H9 (cell line): ENCODE results near the gene MOCS1. TPM values are rescaled to one million over a fixed set of nuclear protein-coding genes. Genes with fewer than 3 reads are reported as not detected.

Experiments
- DNase-seq: peaks from one replicate; pipeline ENCODE4 v3.0.0-alpha.2; 2017
- H2AFZ ChIP-seq: one replicate; pipeline ENCODE4 v1.6.1; 2013; ENCODE audit warnings: mild to moderate bottlenecking, low read length, control low read depth, moderate library complexity
- H2AK5ac ChIP-seq: 2 replicates; pipeline ENCODE4 v1.6.1; 2013; ENCODE audit warnings: low read length, control low read depth, mixed read lengths; ENCODE audit not compliant: insufficient read length
- H2BK120ac ChIP-seq: one replicate; pipeline ENCODE4 v1.6.1; 2013; ENCODE audit warnings: low read depth, mild to moderate bottlenecking, low read length, control low read depth, inconsistent platforms; ENCODE audit not compliant: poor library complexity, severe bottlenecking
- H2BK12ac ChIP-seq: 2 replicates; pipeline ENCODE4 v1.6.1; 2013; ENCODE audit warnings: low read length, control low read depth, mixed read lengths, low read depth; ENCODE audit not compliant: insufficient read length
- H2BK15ac ChIP-seq: 2 replicates; pipeline ENCODE4 v1.6.1; 2013; ENCODE audit warnings: low read depth, low read length, control low read depth
- H2BK20ac ChIP-seq: one replicate; pipeline ENCODE4 v1.6.1; 2013; ENCODE audit warnings: low read depth, mild to moderate bottlenecking, low read length, control low read depth, inconsistent platforms; ENCODE audit not compliant: poor library complexity, severe bottlenecking
- H2BK5ac ChIP-seq: 2 replicates; pipeline ENCODE4 v1.6.1; 2013; ENCODE audit warnings: low read length, control low read depth, mixed read lengths; ENCODE audit not compliant: insufficient read length
- H3K14ac ChIP-seq: 2 replicates; pipeline ENCODE4 v1.6.1; 2013; ENCODE audit warnings: low read length, control low read depth; ENCODE audit not compliant: insufficient read depth
- H3K18ac ChIP-seq: 2 replicates; pipeline ENCODE4 v1.6.1; 2013; ENCODE audit warnings: low read depth, mild to moderate bottlenecking, mixed read lengths, low read length, control low read depth; ENCODE audit not compliant: insufficient read length
- H3K23ac ChIP-seq: 2 replicates; pipeline ENCODE4 v1.6.1; 2013; ENCODE audit warnings: low read length, control low read depth, mixed read lengths, low read depth; ENCODE audit not compliant: insufficient read length
- H3K23me2 ChIP-seq: 2 replicates; pipeline ENCODE4 v1.6.1; 2013; ENCODE audit warnings: low read depth, mild to moderate bottlenecking, mixed read lengths, low read length, control low read depth; ENCODE audit not compliant: insufficient read length, poor library complexity, severe bottlenecking
- H3K27ac ChIP-seq: 2 replicates; pipeline ENCODE4 v1.5.1; 2013; ENCODE audit warnings: low read length, control low read depth, mixed read lengths, low read depth; ENCODE audit not compliant: insufficient read length
- H3K27me3 ChIP-seq: 2 replicates; pipeline ENCODE4 v1.6.1; 2013; ENCODE audit warnings: low read length, control low read depth, inconsistent platforms; ENCODE audit not compliant: insufficient read depth
- H3K4ac ChIP-seq: 2 replicates; pipeline ENCODE4 v1.6.1; 2013; ENCODE audit warnings: low read depth, mild to moderate bottlenecking, control low read depth, inconsistent platforms, low read length, moderate library complexity
- H3K4me1 ChIP-seq: 2 replicates; pipeline ENCODE4 v1.6.1; 2013; ENCODE audit warnings: low read length, control low read depth, inconsistent platforms; ENCODE audit not compliant: insufficient read depth
- H3K4me2 ChIP-seq: 2 replicates; pipeline ENCODE4 v1.6.1; 2013; ENCODE audit warnings: low read length, control low read depth, mixed read lengths; ENCODE audit not compliant: insufficient read length, insufficient read depth
- H3K56ac ChIP-seq: 2 replicates; pipeline ENCODE4 v1.6.1; 2013; ENCODE audit warnings: low read depth, mild to moderate bottlenecking, mixed read lengths, low read length, control low read depth; ENCODE audit not compliant: insufficient read length
- H3K79me1 ChIP-seq: 2 replicates; pipeline ENCODE4 v1.6.1; 2013; ENCODE audit warnings: low read depth, mild to moderate bottlenecking, moderate library complexity, low read length, control low read depth, inconsistent platforms; ENCODE audit not compliant: insufficient read depth, poor library complexity, severe bottlenecking
- H3K79me2 ChIP-seq: 2 replicates; pipeline ENCODE4 v1.6.1; 2013; ENCODE audit warnings: low read length, control low read depth, inconsistent platforms; ENCODE audit not compliant: insufficient read depth
- H3K9ac ChIP-seq: 2 replicates; pipeline ENCODE4 v1.6.1; 2013; ENCODE audit warnings: low read length, control low read depth, mixed read lengths; ENCODE audit not compliant: insufficient read length; ENCODE audit errors: extremely low read depth
- H3K9me3 ChIP-seq: one replicate; pipeline ENCODE4 v1.6.1; 2013; ENCODE audit warnings: low read depth, low read length, inconsistent platforms; ENCODE audit not compliant: control insufficient read depth
- H3T11ph ChIP-seq: one replicate; pipeline ENCODE4 v1.6.1; 2013; ENCODE audit warnings: mild to moderate bottlenecking, low read length, control low read depth, inconsistent platforms
- H4K20me1 ChIP-seq: one replicate; pipeline ENCODE4 v1.6.1; 2013; ENCODE audit not compliant: control insufficient read depth, insufficient read length, insufficient read depth
- H4K5ac ChIP-seq: 2 replicates; pipeline ENCODE4 v1.6.1; 2013; ENCODE audit warnings: low read depth, mild to moderate bottlenecking, mixed read lengths, low read length, control low read depth; ENCODE audit not compliant: insufficient read length
- H4K8ac ChIP-seq: replicated peaks from 2 replicates; pipeline ENCODE4 v1.6.1; 2013; ENCODE audit warnings: low read length, control low read depth, mixed read lengths, low read depth; ENCODE audit not compliant: insufficient read length
- H4K91ac ChIP-seq: 2 replicates; pipeline ENCODE4 v1.6.1; 2013; ENCODE audit warnings: low read depth, mild to moderate bottlenecking, moderate library complexity, mixed read lengths, low read length, control low read depth; ENCODE audit not compliant: insufficient read length
- H3K27ac Mint-ChIP-seq, 3 experiments: 2 replicates in 2 of 3; 3 replicates in 1 of 3; pipeline ENCODE4 v1.8.0; 2020 to 2021; ENCODE audit warnings: mixed read lengths in 3 of 3, mild to moderate bottlenecking in 1 of 3, moderate library complexity in 1 of 3
- H3K27me3 Mint-ChIP-seq: 2 replicates; pipeline ENCODE4 v1.8.0; 2021; ENCODE audit warnings: low read depth, mild to moderate bottlenecking, moderate library complexity, mixed read lengths
- H3K36me3 Mint-ChIP-seq, 3 experiments: 2 replicates in 2 of 3; 3 replicates in 1 of 3; pipeline ENCODE4 v1.8.0; 2020 to 2021; ENCODE audit warnings: low read depth in 3 of 3, mixed read lengths in 3 of 3; ENCODE audit not compliant: insufficient read depth in 1 of 3
- H3K4me1 Mint-ChIP-seq, 2 experiments: 2 replicates each; pipeline ENCODE4 v1.8.0; 2020; ENCODE audit warnings: mixed read lengths in 2 of 2
- H3K4me3 Mint-ChIP-seq, 2 experiments: 2 replicates in 1 of 2; 3 replicates in 1 of 2; pipeline ENCODE4 v1.8.0; 2020 to 2021; ENCODE audit warnings: mild to moderate bottlenecking in 2 of 2, mixed read lengths in 2 of 2, moderate library complexity in 1 of 2
- H3K9me3 Mint-ChIP-seq, 2 experiments: 2 replicates in 1 of 2; 3 replicates in 1 of 2; pipeline ENCODE4 v1.8.0; 2020; ENCODE audit warnings: mild to moderate bottlenecking in 2 of 2, mixed read lengths in 2 of 2, moderate library complexity in 1 of 2
- WGBS: extraction: QIAGEN DNeasy Blood & Tissue Kit; methylation state at CpG from one replicate; pipeline ENCODE4 v1.1.7; 2013; ENCODE audit warnings: missing lambda C conversion rate, low lambda C conversion rate, mixed read lengths; ENCODE audit not compliant: insufficient read length; ENCODE audit errors: extremely low coverage; 5-methylcytosine and 5-hydroxymethylcytosine counted together
- total RNA-seq: library from RNA; stranded (reverse); gene quantifications from 2 replicates; pipeline ENCODE4 v1.2.1, GENCODE V29; 2021
- TF ChIP-seq, protein P1 (sequence below): fragments of 200-600 bp; sonication (generic); conservative IDR thresholded peaks from 3 replicates; pipeline ENCODE4 v1.8.0; 2021; ENCODE audit warnings: antibody characterized with exemption, mild to moderate bottlenecking

Gene MOCS1
- total RNA-seq, 1 experiment from 2014 or later: 15.2 TPM

DNA sequence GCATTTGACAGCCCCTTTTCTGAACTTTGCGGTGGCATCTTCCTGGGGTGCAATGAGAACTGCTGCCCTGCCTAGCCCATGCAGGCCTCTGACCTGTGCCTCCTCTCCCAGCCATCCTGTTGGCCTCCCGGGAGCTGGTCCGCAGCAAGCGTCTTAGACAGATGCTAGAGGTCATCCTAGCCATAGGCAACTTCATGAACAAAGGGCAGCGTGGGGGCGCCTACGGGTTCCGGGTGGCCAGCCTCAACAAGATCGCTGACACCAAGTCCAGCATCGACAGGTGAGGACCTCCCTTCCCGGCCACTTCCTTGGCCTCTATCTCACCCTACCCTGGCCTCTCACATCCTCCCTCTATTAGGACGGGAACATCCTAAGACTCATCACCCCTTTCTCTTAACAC lies 37.6 kb downstream of the MOCS1 start:
- no peaks in the 10 kb centered on the region for H3K79me2 ChIP-seq
- H3K23ac ChIP-seq: no peak overlapping the region
- H3K4me3 Mint-ChIP-seq: no peak overlapping the region
- H3K23me2 ChIP-seq: no peaks in the 10 kb centered on the region
- no peak overlapping the region for H3K18ac ChIP-seq
- no peaks in the 10 kb centered on the region for H3K27me3 ChIP-seq
- H2AFZ ChIP-seq: no peak overlapping the region
- TF ChIP-seq, protein P1, sequence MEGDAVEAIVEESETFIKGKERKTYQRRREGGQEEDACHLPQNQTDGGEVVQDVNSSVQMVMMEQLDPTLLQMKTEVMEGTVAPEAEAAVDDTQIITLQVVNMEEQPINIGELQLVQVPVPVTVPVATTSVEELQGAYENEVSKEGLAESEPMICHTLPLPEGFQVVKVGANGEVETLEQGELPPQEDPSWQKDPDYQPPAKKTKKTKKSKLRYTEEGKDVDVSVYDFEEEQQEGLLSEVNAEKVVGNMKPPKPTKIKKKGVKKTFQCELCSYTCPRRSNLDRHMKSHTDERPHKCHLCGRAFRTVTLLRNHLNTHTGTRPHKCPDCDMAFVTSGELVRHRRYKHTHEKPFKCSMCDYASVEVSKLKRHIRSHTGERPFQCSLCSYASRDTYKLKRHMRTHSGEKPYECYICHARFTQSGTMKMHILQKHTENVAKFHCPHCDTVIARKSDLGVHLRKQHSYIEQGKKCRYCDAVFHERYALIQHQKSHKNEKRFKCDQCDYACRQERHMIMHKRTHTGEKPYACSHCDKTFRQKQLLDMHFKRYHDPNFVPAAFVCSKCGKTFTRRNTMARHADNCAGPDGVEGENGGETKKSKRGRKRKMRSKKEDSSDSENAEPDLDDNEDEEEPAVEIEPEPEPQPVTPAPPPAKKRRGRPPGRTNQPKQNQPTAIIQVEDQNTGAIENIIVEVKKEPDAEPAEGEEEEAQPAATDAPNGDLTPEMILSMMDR: no peak
- peaks cover 5% of the 10 kb centered on the region for H3K27me3 Mint-ChIP-seq
- no peaks in the 10 kb centered on the region for H4K20me1 ChIP-seq
- peaks cover 0 to 4% (median 0%) of the 10 kb centered on the region in 3 experiments; a peak in 3 of 7 replicates for H3K36me3 Mint-ChIP-seq
- H3K79me1 ChIP-seq: no peaks in the 10 kb centered on the region
- H3K4me1 ChIP-seq: peaks cover 10% of the 10 kb centered on the region; the same call in 1 of the 2 replicates
- no peak overlapping the region for H3K56ac ChIP-seq
- H2BK5ac ChIP-seq: no peak overlapping the region
- no peak overlapping the region for H3K27ac ChIP-seq
- H3K4me1 Mint-ChIP-seq: peaks cover 16 to 17% of the 10 kb centered on the region in 2 experiments
- H2BK15ac ChIP-seq: no peak overlapping the region
- peaks cover 0 to 2% of the 10 kb centered on the region in 2 experiments; a peak in 1 of 5 replicates for H3K9me3 Mint-ChIP-seq
- no peak overlapping the region for H3K4me2 ChIP-seq
- H4K8ac ChIP-seq: no peak overlapping the region
- H3K27ac Mint-ChIP-seq: no peak overlapping the region
- no CpG with 5 or more reads among the region's 12 CpGs for WGBS
- H3T11ph ChIP-seq: no peak overlapping the region
- no peaks in the 10 kb centered on the region for H3K9me3 ChIP-seq
- H3K4ac ChIP-seq: no peak overlapping the region
- H4K91ac ChIP-seq: no peak overlapping the region
- H2BK12ac ChIP-seq: no peak overlapping the region
- H2AK5ac ChIP-seq: no peak overlapping the region
- H2BK120ac ChIP-seq: no peak overlapping the region
- no peak overlapping the region; the same call in 1 of the 2 replicates for H3K14ac ChIP-seq
- H3K9ac ChIP-seq: no peak overlapping the region
- H2BK20ac ChIP-seq: no peak overlapping the region
- H4K5ac ChIP-seq: no peak overlapping the region
- DNase-seq: no peak
